NCI-H1436 treated with DMSO at 0.1 percent for 48 hours (cell line): ENCODE data around the gene OR51B6.
"Not testable (repeated sequence)": the region's sequence is repeated elsewhere in the genome, so short reads cannot be mapped to it uniquely, and the experiment has no call there.

ENCODE experiments used
- DNase-seq: peaks from one replicate; lab custom pipeline; 2025; lab: John Stamatoyannopoulos, UW

OR51B6 gene

GRCh38 chr11:5364214-5364613, 12.9 kb downstream of the OR51B6 start:
- DNase-seq: no peak

- not testable (repeated sequence) for DNase-seq
Observed at GRCh38 chr11:5366365-5366764, 15.1 kb downstream of the OR51B6 start.

GRCh38 chr11:5366856-5367255, 15.5 kb downstream of the OR51B6 start:
- DNase-seq: no peak

- DNase-seq: no peak
Observed at GRCh38 chr11:5367448-5368074, 16.3 kb downstream of the OR51B6 start.

DNA sequence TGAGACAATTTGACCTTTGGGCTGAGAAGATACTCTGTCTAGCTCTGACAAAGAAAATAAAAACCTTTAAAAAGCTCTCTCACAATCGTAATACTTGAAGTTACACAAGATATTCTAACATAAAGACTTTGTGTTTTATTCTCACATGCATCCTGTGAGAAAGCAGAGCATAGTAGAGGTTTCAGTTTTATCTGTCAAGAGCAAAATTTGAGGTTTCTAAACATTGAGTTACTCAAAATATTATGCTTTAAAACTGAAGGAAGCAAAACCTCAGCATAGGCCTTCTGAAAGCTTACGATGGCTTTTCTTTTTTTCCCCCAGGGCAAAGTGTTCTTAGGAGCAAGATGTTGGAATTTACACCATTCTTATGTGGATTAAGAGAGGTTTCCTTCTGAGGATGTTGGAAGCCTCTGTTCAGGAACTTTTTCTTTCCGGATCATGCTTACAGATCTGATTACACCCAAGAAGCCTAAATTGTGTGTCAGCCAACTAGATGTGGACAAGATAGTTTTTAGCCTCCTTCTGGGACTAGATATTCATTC, 17.3 kb downstream of the OR51B6 start:
- DNase-seq: no peak

- DNase-seq: no peak
Observed at GRCh38 chr11:5369789-5370188, 18.5 kb downstream of the OR51B6 start.

DNA sequence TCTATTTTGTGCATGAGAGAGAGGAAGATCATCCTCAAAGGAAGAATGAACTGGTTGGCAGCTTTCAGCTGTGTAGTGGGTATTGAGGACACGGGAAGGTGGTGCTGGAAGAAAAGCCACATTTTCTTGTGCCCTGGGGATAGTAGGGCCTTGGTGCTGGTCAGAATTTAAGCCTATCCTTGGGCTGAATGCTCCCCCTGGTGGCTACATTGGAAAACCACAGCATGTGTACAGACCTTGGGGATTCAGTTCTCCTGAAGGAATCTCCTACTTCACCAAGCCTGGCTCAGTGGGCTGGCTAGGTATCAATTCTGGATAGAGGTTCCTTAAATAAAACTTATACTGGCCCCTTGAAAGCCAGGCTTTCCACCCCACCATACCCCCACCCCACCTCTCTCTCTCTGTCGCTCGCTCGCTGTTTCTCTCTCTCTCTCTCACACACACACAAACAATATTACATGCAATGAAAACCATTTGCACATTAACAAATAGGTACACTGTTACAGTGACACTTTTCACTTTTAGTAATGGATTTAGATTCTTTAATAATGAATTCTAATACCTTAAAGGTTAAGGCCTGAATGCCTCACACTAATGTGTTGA, 29.5 kb downstream of the OR51B6 start:
- DNase-seq: no peak

- no peak for DNase-seq
Observed at GRCh38 chr11:5383576-5383975, 32.3 kb downstream of the OR51B6 start, which contains the start of gene OR51M1. OR51M1 (plus strand) TSS chr11:5383812; CDS start chr11:5389399, 5,587 bp downstream.

DNA sequence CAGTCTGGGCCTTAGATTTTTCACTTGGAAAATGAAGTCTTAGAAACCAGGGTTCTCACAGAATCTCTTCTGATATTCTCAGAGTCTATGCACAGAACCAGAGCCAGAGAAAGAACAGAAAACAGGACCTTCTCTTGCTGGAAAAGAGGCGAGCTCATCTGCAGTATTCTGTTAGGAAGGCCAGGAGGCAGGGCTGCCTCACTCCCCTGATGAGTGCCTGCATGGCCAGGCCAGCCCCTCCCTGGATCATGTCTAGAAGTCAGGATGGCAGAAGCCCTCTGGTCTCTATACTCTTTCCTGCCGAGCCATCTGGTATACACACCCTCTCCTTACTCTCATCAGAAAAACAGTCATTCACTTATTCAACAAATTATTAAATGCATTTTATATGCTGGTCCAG, 33.0 kb downstream of the OR51B6 start:
- no peak for DNase-seq

DNA sequence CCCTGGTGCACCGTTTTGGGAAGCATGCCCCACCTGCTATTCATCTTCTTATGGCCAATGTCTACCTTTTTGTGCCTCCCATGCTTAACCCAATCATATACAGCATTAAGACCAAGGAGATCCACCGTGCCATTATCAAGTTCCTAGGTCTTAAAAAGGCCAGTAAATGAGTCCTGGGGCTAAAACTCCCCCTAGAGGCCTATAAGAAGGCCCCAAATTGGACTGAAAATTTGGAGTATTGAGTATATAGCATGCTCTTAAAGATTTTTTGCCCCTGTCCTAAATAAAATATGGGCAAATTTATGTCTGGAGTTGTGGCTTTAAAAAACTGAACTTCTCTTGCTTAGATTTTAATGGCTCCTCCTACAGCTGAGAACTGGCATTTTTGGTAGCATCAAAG, 38.9 kb downstream of the OR51B6 start:
- DNase-seq: no peak

DNA sequence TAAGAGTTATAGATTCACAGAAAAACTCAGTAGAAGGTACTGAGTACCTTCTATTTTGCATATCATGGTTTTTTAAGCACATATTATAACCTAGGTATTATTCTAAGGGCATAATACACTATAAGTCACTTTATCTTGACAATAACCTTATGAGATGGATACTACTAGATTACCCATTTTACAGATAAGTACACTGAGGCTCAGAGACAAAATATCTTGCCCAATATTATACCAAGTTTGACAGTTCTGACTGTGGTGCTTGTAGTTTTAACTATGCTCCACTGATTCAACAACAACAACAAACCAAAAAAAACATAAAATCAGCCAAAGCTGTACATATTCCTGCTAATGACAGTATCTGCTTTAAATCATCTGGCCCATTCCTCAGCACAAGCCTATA, 42.8 kb downstream of the OR51B6 start:
- DNase-seq: no peak

GRCh38 chr11:5398936-5399335, 47.6 kb downstream of the OR51B6 start:
- DNase-seq: no peak
